MM.1S (cell line): ENCODE results near the gene RNASE8.

Experiments used
- DNase-seq: peaks from one replicate; pipeline ENCODE4 v3.0.0-alpha.2; 2015
- H2AFZ ChIP-seq: fragments of 300-600 bp; sonication (generic); 2 replicates; pipeline ENCODE4 v1.6.0; 2016; ENCODE audit warnings: antibody characterized with exemption, low read length
- H3F3A ChIP-seq: fragments of 300-600 bp; sonication (generic); 2 replicates; pipeline ENCODE4 v1.6.1; 2016; ENCODE audit warnings: mild to moderate bottlenecking, antibody characterized with exemption, low read length, moderate library complexity, mixed read lengths; ENCODE audit not compliant: insufficient read depth
- H3K27ac ChIP-seq: fragments of 300-600 bp; sonication (generic); 2 replicates; pipeline ENCODE4 v1.5.1; 2016; ENCODE audit warnings: mild to moderate bottlenecking, low read length
- H3K27me3 ChIP-seq: fragments of 300-600 bp; sonication (generic); replicated peaks from 2 replicates; pipeline ENCODE4 v1.6.0; 2016; ENCODE audit warnings: low read length; ENCODE audit not compliant: insufficient read depth
- H3K36me3 ChIP-seq: fragments of 300-600 bp; sonication (generic); replicated peaks from 2 replicates; pipeline ENCODE4 v1.6.1; 2016; ENCODE audit warnings: mild to moderate bottlenecking, low read length, mixed read lengths; ENCODE audit not compliant: insufficient read depth
- H3K4me1 ChIP-seq: fragments of 300-600 bp; sonication (generic); 2 replicates; pipeline ENCODE4 v1.6.1; 2016; ENCODE audit warnings: low read length, mixed read lengths
- H3K4me2 ChIP-seq: fragments of 300-600 bp; sonication (generic); 2 replicates; pipeline ENCODE4 v1.6.0; 2016; ENCODE audit warnings: low read depth, low read length
- H3K4me3 ChIP-seq: fragments of 300-600 bp; sonication (generic); 2 replicates; pipeline ENCODE4 v1.5.1; 2016; ENCODE audit warnings: low read length, mixed read lengths
- H3K79me2 ChIP-seq: fragments of 300-600 bp; sonication (generic); 2 replicates; pipeline ENCODE4 v1.6.1; 2016; ENCODE audit warnings: mixed run types, low read length, mixed read lengths
- H3K9ac ChIP-seq: fragments of 300-600 bp; sonication (generic); 2 replicates; pipeline ENCODE4 v1.6.1; 2016; ENCODE audit warnings: low read length, mixed read lengths
- H3K9me2 ChIP-seq: fragments of 300-600 bp; sonication (generic); replicated peaks from 2 replicates; pipeline ENCODE4 v1.6.1; 2016; ENCODE audit warnings: mild to moderate bottlenecking, low read length, mixed read lengths; ENCODE audit not compliant: insufficient read depth
- H3K9me3 ChIP-seq: fragments of 300-600 bp; sonication (generic); replicated peaks from 2 replicates; pipeline ENCODE4 v1.6.1; 2016; ENCODE audit warnings: mild to moderate bottlenecking, low read length, mixed read lengths; ENCODE audit not compliant: insufficient read depth
- H4K20me1 ChIP-seq: fragments of 300-600 bp; sonication (generic); 2 replicates; pipeline ENCODE4 v1.6.1; 2016; ENCODE audit warnings: mild to moderate bottlenecking, low read length, moderate library complexity, mixed read lengths; ENCODE audit not compliant: insufficient read depth
- CTCF ChIP-seq: fragments of 300-600 bp; sonication (generic); IDR thresholded peaks from 2 replicates; pipeline ENCODE4 v1.5.1; 2016; ENCODE audit warnings: antibody characterized with exemption, low read length, mixed read lengths
- EZH2 ChIP-seq: fragments of 300-600 bp; sonication (generic); optimal IDR thresholded peaks from 2 replicates; pipeline ENCODE3; 2017; ENCODE audit warnings: low read depth, mild to moderate bottlenecking, antibody characterized with exemption, low read length, mixed read lengths
- EZH2phosphoT487 ChIP-seq: fragments of 300-600 bp; sonication (generic); IDR thresholded peaks from 2 replicates; pipeline ENCODE4 v1.6.1; 2018; ENCODE audit warnings: antibody characterized with exemption, low read length

The RNASE8 gene

GRCh38 chr14:21023174-21023573 is 34.4 kb upstream of the RNASE8 start:
- no peak for DNase-seq
- Histone ChIP-seq H3K9ac (no peak overlapping the region), H3K36me3 (no peaks in the 10 kb centered on the region), H3K27me3 (no peaks in the 10 kb centered on the region), H3K4me3 (no peak overlapping the region), H3K9me2 (no peaks in the 10 kb centered on the region), H3K4me1 (no peaks in the 10 kb centered on the region), H3F3A (no peaks in the 10 kb centered on the region), H3K9me3 (no peaks in the 10 kb centered on the region), H2AFZ (no peak overlapping the region), H3K27ac (no peak overlapping the region), H3K79me2 (no peaks in the 10 kb centered on the region), H3K4me2 (no peak overlapping the region), H4K20me1 (no peaks in the 10 kb centered on the region)
- TF ChIP-seq CTCF = no peak
- no peak for TF ChIP-seq EZH2phosphoT487
- TF ChIP-seq EZH2 = no peak

- Histone ChIP-seq H3K4me3 (peak overlapping the region; percentile 63), H3K4me2 (peak overlapping the region; percentile 79), H3F3A (no peaks in the 10 kb centered on the region), H4K20me1 (no peaks in the 10 kb centered on the region), H3K27ac (no peak overlapping the region), H3K9me2 (no peaks in the 10 kb centered on the region), H3K9me3 (no peaks in the 10 kb centered on the region), H3K79me2 (no peaks in the 10 kb centered on the region), H3K4me1 (no peaks in the 10 kb centered on the region), H3K36me3 (no peaks in the 10 kb centered on the region), H3K27me3 (no peaks in the 10 kb centered on the region), H3K9ac (peak overlapping the region; percentile 34; the same call in 1 of the 2 replicates), H2AFZ (peak overlapping the region; percentile 67; the same call in 1 of the 2 replicates)
- DNase-seq = no peak
- TF ChIP-seq EZH2 (no peak), EZH2phosphoT487 (no peak), CTCF (no peak)
These were observed 33.6 kb upstream of the RNASE8 start for GRCh38 chr14:21023817-21024584.

GRCh38 chr14:21024585-21025370 is 32.8 kb upstream of the RNASE8 start, which contains the start of gene NDRG2:
Gene NDRG2, minus strand, starts transcription at chr14:21025061. Its CDS starts 1,746 bp downstream, at chr14:21023315.
- no peaks in the 10 kb centered on the region for H3F3A ChIP-seq
- H3K36me3 ChIP-seq = no peaks in the 10 kb centered on the region
- peak within 1 kb of the TSS; percentile 63 for H3K4me3 ChIP-seq
- no peaks in the 10 kb centered on the region for H3K79me2 ChIP-seq
- H3K27me3 ChIP-seq = no peaks in the 10 kb centered on the region
- TF ChIP-seq CTCF (no peak), EZH2 (no peak), EZH2phosphoT487 (no peak)
- H3K9me3 ChIP-seq = no peaks in the 10 kb centered on the region
- no peaks in the 10 kb centered on the region for H4K20me1 ChIP-seq
- H3K4me1 ChIP-seq = no peaks in the 10 kb centered on the region
- H2AFZ ChIP-seq = peak within 1 kb of the TSS; percentile 67
- peak; percentile 49 for DNase-seq
- H3K4me2 ChIP-seq = peak within 1 kb of the TSS; percentile 79
- H3K9ac ChIP-seq = peak within 1 kb of the TSS; percentile 34; the same call in 1 of the 2 replicates
- no peaks in the 10 kb centered on the region for H3K9me2 ChIP-seq
- H3K27ac ChIP-seq = no peak within 1 kb of the TSS
